K562 (cell line): Measurements from ENCODE around the gene SCAP. TPM values are rescaled to one million over a fixed set of nuclear protein-coding genes. Genes with fewer than 3 reads are reported as not detected.

Experiments
- ATAC-seq: fragments of 200-7000 bp; cut with Tn5 transposase; 3 replicates; pipeline ENCODE4 v1.9.1; 2020; ENCODE audit warnings: moderate library complexity
- BruUV-seq: library from RNA; stranded (reverse); fragments of 400-500 nt; replicated peaks from 2 replicates; lab custom pipeline; 2021; lab: Mats Ljungman, UMichigan
- CTCF ChIA-PET: fragments of 300-600 bp; formaldehyde crosslinking; extraction: SDS; loops from one replicate; lab custom pipeline; 2021; ENCODE audit warnings: low intra/inter-chr PET ratio; lab: Yijun Ruan, JAX
- POLR2A ChIA-PET: fragments of 300-600, 350-650 bp; sonication (Branson Sonifier 250); formaldehyde crosslinking; extraction: SDS; loops from one replicate; lab custom pipeline; 2021; ENCODE audit warnings: antibody characterized with exemption, inconsistent platforms; lab: Yijun Ruan, JAX
- DNase-seq, 4 experiments: peaks; one replicate each; pipeline versions ENCODE4 v3.0.0 to v3.0.0-alpha.2; 2011 to 2018; ENCODE audit warnings: low spot score in 3 of 4, mixed read lengths in 3 of 4; ENCODE audit errors: extremely low read depth in 1 of 4
- FAIRE-seq: peaks from 2 replicates; lab custom pipeline; 2011; peaks lifted over from hg19 to GRCh38; lab: Jason Lieb, UNC
- H2AFZ ChIP-seq: 2 replicates; pipeline ENCODE4 v1.6.0; 2011; ENCODE audit warnings: low read depth, low read length, control low read depth, inconsistent platforms
- H3K27ac ChIP-seq: fragments of 200-600 bp; 3 replicates; pipeline ENCODE4 v1.8.0; 2011; ENCODE audit warnings: low read depth, mild to moderate bottlenecking, control low read depth, inconsistent platforms, low read length, moderate library complexity, mixed read lengths; ENCODE audit errors: extremely low read depth
- H3K27me3 ChIP-seq, 2 experiments: fragments of 300-600 bp in 1 of 2; 2 replicates in 1 of 2; 3 replicates in 1 of 2; pipeline versions ENCODE4 v1.6.0 to v1.8.0; 2011; ENCODE audit warnings: inconsistent platforms in 2 of 2, low read length in 2 of 2, mild to moderate bottlenecking in 1 of 2, mixed read lengths in 1 of 2, moderate library complexity in 1 of 2; ENCODE audit not compliant: control insufficient read depth in 2 of 2, insufficient read depth in 2 of 2
- H3K36me3 ChIP-seq: fragments of 300-600 bp; 3 replicates; pipeline ENCODE4 v1.8.0; 2011; ENCODE audit warnings: mild to moderate bottlenecking, low read length, inconsistent platforms; ENCODE audit not compliant: control insufficient read depth, insufficient read depth
- H3K4me1 ChIP-seq, 2 experiments: fragments of 200-600 bp in 1 of 2; replicated peaks in 1 of 2; 2 replicates in 1 of 2; 3 replicates in 1 of 2; pipeline versions ENCODE4 v1.5.1 to v1.8.0; 2011; ENCODE audit warnings: inconsistent platforms in 2 of 2, low read length in 2 of 2, mild to moderate bottlenecking in 1 of 2, mixed read lengths in 1 of 2, moderate library complexity in 1 of 2; ENCODE audit not compliant: control insufficient read depth in 2 of 2, insufficient read depth in 2 of 2
- H3K4me2 ChIP-seq: 2 replicates; pipeline ENCODE4 v1.6.1; 2011; ENCODE audit warnings: low read length, control low read depth, inconsistent platforms, mixed read lengths; ENCODE audit not compliant: insufficient read depth
- H3K4me3 ChIP-seq: fragments of 200-600 bp; sonication (generic), shearing (Covaris generic); 2 replicates; pipeline ENCODE4 v1.5.1; 2016; ENCODE audit warnings: control low read depth, inconsistent platforms
- H3K79me2 ChIP-seq: fragments of 200-600 bp; 3 replicates; pipeline ENCODE4 v1.8.0; 2011; ENCODE audit warnings: low read length, inconsistent platforms; ENCODE audit not compliant: control insufficient read depth, insufficient read depth
- H3K9ac ChIP-seq, 2 experiments: 2 replicates each; pipeline versions ENCODE4 v1.6.0 to v1.6.1; 2011; ENCODE audit warnings: low read depth in 2 of 2, low read length in 2 of 2, control low read depth in 1 of 2, inconsistent platforms in 1 of 2, mild to moderate bottlenecking in 1 of 2, mixed read lengths in 1 of 2; ENCODE audit not compliant: insufficient read depth in 1 of 2
- H3K9me1 ChIP-seq: one replicate; pipeline ENCODE4 v1.6.0; 2011; ENCODE audit warnings: inconsistent platforms, mild to moderate bottlenecking, low read length, moderate library complexity; ENCODE audit not compliant: control insufficient read depth, insufficient read depth
- H3K9me3 ChIP-seq: replicated peaks from 2 replicates; pipeline ENCODE4 v1.5.1; 2011; ENCODE audit warnings: low read depth, low read length, inconsistent platforms; ENCODE audit not compliant: control insufficient read depth, insufficient read depth
- H4K20me1 ChIP-seq: replicated peaks from 2 replicates; pipeline ENCODE4 v1.6.1; 2011; ENCODE audit warnings: low read length, inconsistent platforms, mixed read lengths; ENCODE audit not compliant: control insufficient read depth, insufficient read depth
- AFF1 ChIP-seq, 2 experiments: fragments of 450-650 bp; IDR thresholded peaks; 2 replicates each; pipeline ENCODE4 v1.6.1; 2018; ENCODE audit warnings: mild to moderate bottlenecking in 2 of 2, low read depth in 1 of 2; ENCODE audit not compliant: partially characterized antibody in 2 of 2
- HOMEZ ChIP-seq: fragments of 250-450 bp; sonication (Bioruptor Pico); IDR thresholded peaks from 2 replicates; pipeline ENCODE4 v1.4.0; 2020; ENCODE audit warnings: mild to moderate bottlenecking, moderate library complexity
- PBX2 ChIP-seq, 2 experiments: IDR thresholded peaks in 1 of 2; conservative IDR thresholded peaks in 1 of 2; 2 replicates each; pipeline ENCODE4 v1.6.1; 2016; ENCODE audit warnings: low read depth in 2 of 2, mild to moderate bottlenecking in 1 of 2, missing compliant biosample characterization in 1 of 2, missing genetic modification characterization in 1 of 2, moderate library complexity in 1 of 2
- PCBP1 ChIP-seq: fragments of 200-400 bp; formaldehyde crosslinking; IDR thresholded peaks from 2 replicates; pipeline ENCODE4 v1.6.1; 2018; ENCODE audit warnings: mild to moderate bottlenecking, low read depth, low read length; ENCODE audit not compliant: poor library complexity, severe bottlenecking
- RBM39 ChIP-seq: fragments of 200-400 bp; formaldehyde crosslinking; optimal IDR thresholded peaks from 2 replicates; pipeline ENCODE3; 2018; ENCODE audit warnings: low read depth, low read length
- SMARCC2 ChIP-seq: fragments of 450-650 bp; IDR thresholded peaks from 2 replicates; pipeline ENCODE4 v1.6.1; 2017; ENCODE audit warnings: antibody characterized with exemption, moderate library complexity, mild to moderate bottlenecking, low read depth
- STAT5A ChIP-seq: IDR thresholded peaks from 2 replicates; pipeline ENCODE4 v1.6.1; 2012; ENCODE audit warnings: low read length, inconsistent platforms, borderline replicate concordance
- TAF15 ChIP-seq: fragments of 200-400 bp; formaldehyde crosslinking; IDR thresholded peaks from 2 replicates; pipeline ENCODE4 v1.6.1; 2017; ENCODE audit warnings: mild to moderate bottlenecking, low read depth, low read length, moderate library complexity
- ZBED1 ChIP-seq: IDR thresholded peaks from 2 replicates; pipeline ENCODE4 v1.6.1; 2014
- ZNF668 ChIP-seq: fragments of 250-450 bp; sonication (Bioruptor Pico); IDR thresholded peaks from 2 replicates; pipeline ENCODE4 v1.8.0; 2022; ENCODE audit warnings: mild to moderate bottlenecking, inconsistent platforms
- ZNF717 ChIP-seq: fragments of 250-450 bp; sonication (Bioruptor Pico); IDR thresholded peaks from 2 replicates; pipeline ENCODE4 v1.5.0; 2021
- ZNF830 ChIP-seq: fragments of 250-450 bp; sonication (Bioruptor Pico); IDR thresholded peaks from 2 replicates; pipeline ENCODE4 v1.5.0; 2021; ENCODE audit warnings: mild to moderate bottlenecking
- WGBS: fragments of 100-300 bp; shearing (Covaris generic); methylation state at CpG from one replicate; pipeline ENCODE4 v1.1.6; 2016; ENCODE audit warnings: low coverage, mixed read lengths; ENCODE audit not compliant: insufficient coverage; ENCODE audit errors: missing lambda C conversion rate; 5-methylcytosine and 5-hydroxymethylcytosine counted together
- in situ Hi-C: fragments of 300-500 bp; cut with MboI; formaldehyde crosslinking; loops from 4 replicates; pipeline ENCODE4 v1.15.0; 2018; ENCODE audit warnings: inconsistent platforms, mixed read lengths
- intact Hi-C: fragments of 100-400 bp; cut with micrococcal nuclease; formaldehyde crosslinking; loops from 2 replicates; pipeline ENCODE4 v1.14.2; 2022
- polyA plus RNA-seq, 8 experiments: library from polyadenylated mRNA; depleted of rRNA in 4 of 8; stranded (reverse) in 5 of 8; unstranded in 3 of 8; fragments of >200 nt; fragmentation: Nextera tagmentation in 2 of 8; fragmentation: Illumina TruSeq in 1 of 8; extraction: Ambion mirVana in 2 of 8; extraction: Trizol in 1 of 8; gene quantifications; 2 replicates each; pipeline versions ENCODE4 v1.2.1 to v1.2.3, GENCODE V29; 2011 to 2014; ENCODE audit warnings: inconsistent platforms in 1 of 8, missing spikeins in 1 of 8
- total RNA-seq, 7 experiments: library from RNA; depleted of rRNA in 6 of 7; stranded (reverse); fragments of >200 nt in 6 of 7; fragmentation: Illumina TruSeq in 2 of 7; extraction: Trizol in 2 of 7; gene quantifications; 2 replicates each; pipeline versions ENCODE4 v1.2.1 to v1.2.3, GENCODE V29; 2011 to 2021; ENCODE audit warnings: low replicate concordance in 1 of 7
- TF ChIP-seq, protein P1 (sequence below): fragments of 250-450 bp; sonication (Bioruptor Pico); IDR thresholded peaks from 2 replicates; pipeline ENCODE4 v1.5.0; 2021

The SCAP gene
- total and polyA plus RNA-seq, 9 of the 15 experiments (the other 6 are each of a cell fraction or from before 2014, with no cell fraction given) = 2.6 to 104 (median 37.8) TPM

- ChIA-PET POLR2A (no interaction called here), CTCF (no interaction called here)
- Histone ChIP-seq H3K27ac (no peak overlapping the region), H3K4me1 (peaks cover 0 to 4% of the 10 kb centered on the region in 2 experiments; a peak in 2 of 5 replicates), H4K20me1 (peaks cover 14% of the 10 kb centered on the region; the same call in 1 of the 2 replicates), H3K79me2 (no peaks in the 10 kb centered on the region; the same call in 2 of the 3 replicates), H3K36me3 (peaks cover 80% of the 10 kb centered on the region), H3K9me1 (no peaks in the 10 kb centered on the region), H2AFZ (no peak overlapping the region), H3K4me2 (no peak overlapping the region), H3K4me3 (no peak overlapping the region), H3K9me3 (no peaks in the 10 kb centered on the region), H3K27me3 (no peaks in the 10 kb centered on the region), H3K9ac (no peak overlapping the region; a peak in 1 of 4 replicates)
- intact Hi-C loops (no loop called here), in situ Hi-C loops (no loop called here)
- no TSS peak for BruUV-seq
- DNase-seq (peak in 1 of 4 experiments; percentile 4), ATAC-seq (no peak), FAIRE-seq (no peak)
- 94% methylated on average over 6 of the region's 6 CpGs for WGBS
- TF ChIP-seq PBX2 (CRISPR knock-in tag; IDR thresholded peaks at IDR 0.05; ENCODE audit: low read depth) = no peak
- TF ChIP-seq PBX2 (tag; conservative IDR thresholded peaks at IDR 0.05; ENCODE audit: low read depth) = no peak
- no peak for TF ChIP-seq ZNF717 (CRISPR knock-in tag)
- TF ChIP-seq HOMEZ (CRISPR knock-in tag) = no peak
- no peak for TF ChIP-seq ZBED1
- TF ChIP-seq AFF1 (IDR thresholded peaks at IDR 0.05; ENCODE audit: low read depth in 1 of 2, partially characterized antibody in 2 of 2) = no peak
- no peak for TF ChIP-seq SMARCC2
- no peak for TF ChIP-seq STAT5A
- no peak for TF ChIP-seq ZNF668
- TF ChIP-seq PCBP1 = no peak
- no peak for TF ChIP-seq ZNF830 (CRISPR knock-in tag)
- TF ChIP-seq TAF15 = no peak
- no peak for TF ChIP-seq RBM39
- TF ChIP-seq, protein P1, sequence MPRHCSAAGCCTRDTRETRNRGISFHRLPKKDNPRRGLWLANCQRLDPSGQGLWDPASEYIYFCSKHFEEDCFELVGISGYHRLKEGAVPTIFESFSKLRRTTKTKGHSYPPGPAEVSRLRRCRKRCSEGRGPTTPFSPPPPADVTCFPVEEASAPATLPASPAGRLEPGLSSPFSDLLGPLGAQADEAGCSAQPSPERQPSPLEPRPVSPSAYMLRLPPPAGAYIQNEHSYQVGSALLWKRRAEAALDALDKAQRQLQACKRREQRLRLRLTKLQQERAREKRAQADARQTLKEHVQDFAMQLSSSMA (CRISPR knock-in tag) = no peak
Observed at GRCh38 chr3:47427866-47428265, 47.9 kb downstream of the SCAP start.
